ENCODE data around the gene TAOK3. TPM values are rescaled to one million over a fixed set of nuclear protein-coding genes. Genes with fewer than 3 reads are reported as not detected.

Gene TAOK3
- total and polyA plus RNA-seq, 9 of the 15 experiments (the other 6 are each of a cell fraction or from before 2014, with no cell fraction given) = 24.3 to 83.5 (median 47.1) TPM

DNA sequence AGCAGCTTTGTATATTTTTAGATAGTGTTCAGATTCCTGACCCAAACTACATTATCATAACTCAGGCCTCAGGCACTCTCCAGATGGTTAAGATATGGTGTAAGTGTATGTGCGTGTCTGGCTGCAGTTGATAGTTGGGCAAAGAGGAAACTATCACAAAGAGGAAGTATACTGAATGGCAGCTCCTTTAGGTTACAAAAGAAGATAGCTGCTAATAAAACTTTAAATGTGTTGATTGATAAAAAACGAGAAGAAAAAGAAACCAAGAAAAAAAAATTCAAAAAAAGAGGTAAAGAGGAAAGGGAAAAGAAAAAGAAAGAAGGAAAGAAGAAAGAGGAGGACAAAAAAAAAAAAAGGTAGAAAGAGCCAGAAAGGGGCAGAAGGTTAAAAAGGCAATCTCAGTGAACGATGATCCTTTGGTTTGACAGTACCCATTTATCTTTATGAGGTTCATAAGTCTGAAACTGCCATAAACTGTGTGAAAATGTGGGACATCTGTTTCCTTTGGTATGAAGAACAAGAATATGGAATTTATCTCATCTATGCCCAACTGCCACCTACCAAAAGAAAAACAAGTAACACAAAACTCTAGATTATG, 42.2 kb downstream of the TAOK3 start (continued):
- TF ChIP-seq, protein P1, sequence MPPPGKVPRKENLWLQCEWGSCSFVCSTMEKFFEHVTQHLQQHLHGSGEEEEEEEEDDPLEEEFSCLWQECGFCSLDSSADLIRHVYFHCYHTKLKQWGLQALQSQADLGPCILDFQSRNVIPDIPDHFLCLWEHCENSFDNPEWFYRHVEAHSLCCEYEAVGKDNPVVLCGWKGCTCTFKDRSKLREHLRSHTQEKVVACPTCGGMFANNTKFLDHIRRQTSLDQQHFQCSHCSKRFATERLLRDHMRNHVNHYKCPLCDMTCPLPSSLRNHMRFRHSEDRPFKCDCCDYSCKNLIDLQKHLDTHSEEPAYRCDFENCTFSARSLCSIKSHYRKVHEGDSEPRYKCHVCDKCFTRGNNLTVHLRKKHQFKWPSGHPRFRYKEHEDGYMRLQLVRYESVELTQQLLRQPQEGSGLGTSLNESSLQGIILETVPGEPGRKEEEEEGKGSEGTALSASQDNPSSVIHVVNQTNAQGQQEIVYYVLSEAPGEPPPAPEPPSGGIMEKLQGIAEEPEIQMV (tag; conservative IDR thresholded peaks at IDR 0.05; ENCODE audit: low read depth) = peak; percentile 77; the same call in 1 of the 2 replicates
- TF ChIP-seq, protein P2, sequence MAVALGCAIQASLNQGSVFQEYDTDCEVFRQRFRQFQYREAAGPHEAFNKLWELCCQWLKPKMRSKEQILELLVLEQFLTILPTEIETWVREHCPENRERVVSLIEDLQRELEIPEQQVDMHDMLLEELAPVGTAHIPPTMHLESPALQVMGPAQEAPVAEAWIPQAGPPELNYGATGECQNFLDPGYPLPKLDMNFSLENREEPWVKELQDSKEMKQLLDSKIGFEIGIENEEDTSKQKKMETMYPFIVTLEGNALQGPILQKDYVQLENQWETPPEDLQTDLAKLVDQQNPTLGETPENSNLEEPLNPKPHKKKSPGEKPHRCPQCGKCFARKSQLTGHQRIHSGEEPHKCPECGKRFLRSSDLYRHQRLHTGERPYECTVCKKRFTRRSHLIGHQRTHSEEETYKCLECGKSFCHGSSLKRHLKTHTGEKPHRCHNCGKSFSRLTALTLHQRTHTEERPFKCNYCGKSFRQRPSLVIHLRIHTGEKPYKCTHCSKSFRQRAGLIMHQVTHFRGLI (CRISPR knock-in tag; IDR thresholded peaks at IDR 0.05) = no peak
- TF ChIP-seq, protein P3, sequence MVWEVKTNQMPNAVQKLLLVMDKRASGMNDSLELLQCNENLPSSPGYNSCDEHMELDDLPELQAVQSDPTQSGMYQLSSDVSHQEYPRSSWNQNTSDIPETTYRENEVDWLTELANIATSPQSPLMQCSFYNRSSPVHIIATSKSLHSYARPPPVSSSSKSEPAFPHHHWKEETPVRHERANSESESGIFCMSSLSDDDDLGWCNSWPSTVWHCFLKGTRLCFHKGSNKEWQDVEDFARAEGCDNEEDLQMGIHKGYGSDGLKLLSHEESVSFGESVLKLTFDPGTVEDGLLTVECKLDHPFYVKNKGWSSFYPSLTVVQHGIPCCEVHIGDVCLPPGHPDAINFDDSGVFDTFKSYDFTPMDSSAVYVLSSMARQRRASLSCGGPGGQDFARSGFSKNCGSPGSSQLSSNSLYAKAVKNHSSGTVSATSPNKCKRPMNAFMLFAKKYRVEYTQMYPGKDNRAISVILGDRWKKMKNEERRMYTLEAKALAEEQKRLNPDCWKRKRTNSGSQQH (CRISPR knock-in tag; IDR thresholded peaks at IDR 0.05) = no peak
- TF ChIP-seq HSF4 (CRISPR knock-in tag; IDR thresholded peaks at IDR 0.05; ENCODE audit: borderline replicate concordance) = no peak
- TF ChIP-seq, protein P4, sequence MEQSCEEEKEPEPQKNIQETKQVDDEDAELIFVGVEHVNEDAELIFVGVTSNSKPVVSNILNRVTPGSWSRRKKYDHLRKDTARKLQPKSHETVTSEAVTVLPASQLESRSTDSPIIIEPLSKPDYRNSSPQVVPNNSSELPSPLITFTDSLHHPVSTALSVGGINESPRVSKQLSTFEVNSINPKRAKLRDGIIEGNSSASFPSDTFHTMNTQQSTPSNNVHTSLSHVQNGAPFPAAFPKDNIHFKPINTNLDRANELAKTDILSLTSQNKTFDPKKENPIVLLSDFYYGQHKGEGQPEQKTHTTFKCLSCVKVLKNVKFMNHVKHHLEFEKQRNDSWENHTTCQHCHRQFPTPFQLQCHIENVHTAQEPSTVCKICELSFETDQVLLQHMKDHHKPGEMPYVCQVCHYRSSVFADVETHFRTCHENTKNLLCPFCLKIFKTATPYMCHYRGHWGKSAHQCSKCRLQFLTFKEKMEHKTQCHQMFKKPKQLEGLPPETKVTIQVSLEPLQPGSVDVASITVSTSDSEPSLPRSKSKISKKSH (CRISPR knock-in tag; IDR thresholded peaks at IDR 0.05) = no peak
- no peak for TF ChIP-seq KAT2B (IDR thresholded peaks at IDR 0.05; ENCODE audit: low read depth, low read length)
- no peak for TF ChIP-seq HNRNPL (IDR thresholded peaks at IDR 0.05; ENCODE audit: low read depth, low read length)
- TF ChIP-seq POLR3A (IDR thresholded peaks at IDR 0.05; ENCODE audit: borderline replicate concordance, extremely low read depth, insufficient read depth, insufficient read length) = no peak
- no peak for TF ChIP-seq RBM17 (IDR thresholded peaks at IDR 0.05; ENCODE audit: borderline replicate concordance, low read depth, low read length)
- TF ChIP-seq ZNF354B (CRISPR knock-in tag; IDR thresholded peaks at IDR 0.05) = no peak
- TF ChIP-seq SP1 (CRISPR knock-in tag; IDR thresholded peaks at IDR 0.05) = no peak
- no peak for TF ChIP-seq ZNF146 (CRISPR knock-in tag; IDR thresholded peaks at IDR 0.05; ENCODE audit: unreplicated experiment)
- no peak for TF ChIP-seq CHD1 (IDR thresholded peaks at IDR 0.05; ENCODE audit: low read length)
- 0 out of 2 replicates have a peak, but pooled peaks have one; percentile 32 for TF ChIP-seq ZNF311 (CRISPR knock-in tag; IDR thresholded peaks at IDR 0.05)
- TF ChIP-seq NR2F6 (CRISPR knock-in tag; IDR thresholded peaks at IDR 0.05) = no peak
- TF ChIP-seq MTA2 (IDR thresholded peaks at IDR 0.05; ENCODE audit: low read depth) = peak; percentile 93
- TF ChIP-seq SRF (CRISPR knock-in tag; IDR thresholded peaks at IDR 0.05) = no peak
- no peak for TF ChIP-seq SPI1 (IDR thresholded peaks at IDR 0.05; ENCODE audit: borderline replicate concordance, low read depth, low read length)
- no peak for TF ChIP-seq GATAD2A (IDR thresholded peaks at IDR 0.05)
- TF ChIP-seq ZNF133 (CRISPR knock-in tag; IDR thresholded peaks at IDR 0.05) = no peak
- TF ChIP-seq ZNF507 (tag; conservative IDR thresholded peaks at IDR 0.05) = no peak
- no peak for TF ChIP-seq TBP (optimal IDR thresholded peaks at IDR 0.05; ENCODE audit: low read depth, low read length)
- TF ChIP-seq ZNF644 (tag; IDR thresholded peaks at IDR 0.05; ENCODE audit: low read depth) = peak; percentile 73; the same call in 1 of the 2 replicates

Measured in K562 (cell line).